H1 (cell line): ENCODE data around the gene OR2V2. TPM values are rescaled to one million over a fixed set of nuclear protein-coding genes. Genes with fewer than 3 reads are reported as not detected.

Experiments
- KDM5A ChIP-seq: fragments of 200-600 bp; IDR thresholded peaks from 2 replicates; pipeline ENCODE4 v1.7.1; 2012; ENCODE audit warnings: mild to moderate bottlenecking, low read length, inconsistent platforms, mixed read lengths
- POU5F1 ChIP-seq: IDR thresholded peaks from 2 replicates; pipeline ENCODE4 v1.6.1; 2011; ENCODE audit warnings: low read depth, mild to moderate bottlenecking, low read length, moderate library complexity
- RNF2 ChIP-seq: fragments of 200-900, 300-1000 bp; sonication (generic); IDR thresholded peaks from 2 replicates; pipeline ENCODE4 v1.7.1; 2016; ENCODE audit warnings: borderline replicate concordance, low read depth, mild to moderate bottlenecking, antibody characterized with exemption, low read length; ENCODE audit not compliant: poor library complexity, severe bottlenecking; ENCODE audit errors: missing control alignments
- TBP ChIP-seq: IDR thresholded peaks from 2 replicates; pipeline ENCODE4 v1.6.1; 2011; ENCODE audit warnings: low read depth, low read length, improper control_type of control experiment
- ZNF274 ChIP-seq: IDR thresholded peaks from 2 replicates; pipeline ENCODE4 v1.7.0; 2012; ENCODE audit warnings: low read length, borderline replicate concordance; ENCODE audit errors: extremely low read depth
- polyA plus RNA-seq, 7 experiments: library from polyadenylated mRNA; depleted of rRNA in 3 of 7; stranded (reverse) in 5 of 7; unstranded in 2 of 7; fragments of >200 nt in 5 of 7; fragments of 200-250 nt in 2 of 7; gene quantifications; 1 replicate in 5 of 7; 2 replicates in 1 of 7; 4 replicates in 1 of 7; pipeline versions ENCODE4 v1.2.1 to v1.2.3, GENCODE V29; 2011 to 2013; ENCODE audit warnings: missing spikeins in 2 of 7, mixed read lengths in 2 of 7
- total RNA-seq: library from RNA; stranded (reverse); fragmentation: NEBNext Ultra II Directional; extraction: Animal tissue kit (Norgen Biotek cat#: 25700); gene quantifications from 2 replicates; pipeline ENCODE4 v1.2.1, GENCODE V29; 2021

OR2V2 gene
- total and polyA plus RNA-seq, 2 of the 8 experiments (the other 6 are each of a cell fraction or from before 2014, with no cell fraction given) = not detected

- TF ChIP-seq TBP (no peak), POU5F1 (no peak), RNF2 (no peak), ZNF274 (no peak), KDM5A (no peak)
These were observed 15.9 kb upstream of the OR2V2 start (continued) for GRCh38 chr5:181131514-181131913.
